SU-DHL-6 (cell line): ENCODE data around the gene MACF1.

Experiments
- H2AFZ ChIP-seq: fragments of 200-600 bp; sonication (generic); 2 replicates; pipeline ENCODE4 v1.6.1; 2014; ENCODE audit warnings: low read depth, mild to moderate bottlenecking, moderate library complexity, mixed read lengths, antibody characterized with exemption, low read length; ENCODE audit not compliant: severe bottlenecking
- H3F3A ChIP-seq: fragments of 200-600 bp; shearing (Covaris generic); 2 replicates; pipeline ENCODE4 v1.6.0; 2016; ENCODE audit warnings: antibody characterized with exemption, mild to moderate bottlenecking; ENCODE audit not compliant: insufficient read depth
- H3K27ac ChIP-seq: fragments of 200-600 bp; sonication (generic); 2 replicates; pipeline ENCODE4 v1.5.1; 2016; ENCODE audit warnings: low read depth, mild to moderate bottlenecking, low read length, moderate library complexity, mixed read lengths
- H3K27me3 ChIP-seq: fragments of 200-600 bp; sonication (generic), shearing (Covaris generic); 2 replicates; pipeline ENCODE4 v1.6.0; 2014; ENCODE audit warnings: mild to moderate bottlenecking, low read length
- H3K36me3 ChIP-seq: fragments of 200-600 bp; sonication (generic); 2 replicates; pipeline ENCODE4 v1.6.1; 2014; ENCODE audit warnings: mild to moderate bottlenecking, low read length, mixed read lengths
- H3K4me2 ChIP-seq: fragments of 300-600, 200-600 bp; shearing (Covaris generic), sonication (generic); 2 replicates; pipeline ENCODE4 v1.6.0; 2014; ENCODE audit warnings: low read length, low read depth, mild to moderate bottlenecking; ENCODE audit not compliant: poor library complexity, severe bottlenecking
- H3K4me3 ChIP-seq: fragments of 200-600 bp; sonication (generic); 2 replicates; pipeline ENCODE4 v1.5.1; 2014; ENCODE audit warnings: antibody characterized with exemption, low read length, mild to moderate bottlenecking, mixed read lengths; ENCODE audit not compliant: insufficient read depth, poor library complexity, severe bottlenecking
- H3K79me2 ChIP-seq: fragments of 200-600 bp; sonication (generic); 2 replicates; pipeline ENCODE4 v1.6.1; 2014; ENCODE audit warnings: mild to moderate bottlenecking, low read length, moderate library complexity; ENCODE audit not compliant: insufficient read depth
- H3K9ac ChIP-seq: fragments of 200-600 bp; sonication (generic); 2 replicates; pipeline ENCODE4 v1.7.0; 2014; ENCODE audit warnings: mild to moderate bottlenecking, low read length
- H3K9me2 ChIP-seq: fragments of 200-600 bp; sonication (generic); replicated peaks from 2 replicates; pipeline ENCODE4 v1.6.1; 2014; ENCODE audit warnings: low read length; ENCODE audit not compliant: insufficient read depth
- H3K9me3 ChIP-seq: fragments of 200-600 bp; sonication (generic); 2 replicates; pipeline ENCODE4 v1.6.1; 2014; ENCODE audit warnings: low read length, mixed read lengths; ENCODE audit not compliant: insufficient read depth
- H4K20me1 ChIP-seq: fragments of 200-600 bp; sonication (generic); 2 replicates; pipeline ENCODE4 v1.6.1; 2014; ENCODE audit warnings: low read depth, mild to moderate bottlenecking, antibody characterized with exemption, low read length, moderate library complexity, mixed read lengths
- EZH2phosphoT487 ChIP-seq: fragments of 200-600 bp; sonication (generic), shearing (Covaris generic); conservative IDR thresholded peaks from 2 replicates; pipeline ENCODE4 v1.6.1; 2018; ENCODE audit warnings: mild to moderate bottlenecking, antibody characterized with exemption, low read length, moderate library complexity, mixed read lengths
- TF ChIP-seq, protein P1 (sequence below): fragments of 200-600 bp; sonication (generic); IDR thresholded peaks from one replicate; pipeline ENCODE4 v1.5.1; 2017; ENCODE audit warnings: antibody characterized with exemption, mild to moderate bottlenecking, low read length, moderate library complexity; ENCODE audit not compliant: insufficient read depth, poor library complexity, severe bottlenecking

Gene MACF1

GRCh38 chr1:39346872-39347271, 142.4 kb downstream of the MACF1 start:
- no peak overlapping the region for H3K9ac ChIP-seq
- TF ChIP-seq EZH2phosphoT487, result no peak
- TF ChIP-seq, protein P1, sequence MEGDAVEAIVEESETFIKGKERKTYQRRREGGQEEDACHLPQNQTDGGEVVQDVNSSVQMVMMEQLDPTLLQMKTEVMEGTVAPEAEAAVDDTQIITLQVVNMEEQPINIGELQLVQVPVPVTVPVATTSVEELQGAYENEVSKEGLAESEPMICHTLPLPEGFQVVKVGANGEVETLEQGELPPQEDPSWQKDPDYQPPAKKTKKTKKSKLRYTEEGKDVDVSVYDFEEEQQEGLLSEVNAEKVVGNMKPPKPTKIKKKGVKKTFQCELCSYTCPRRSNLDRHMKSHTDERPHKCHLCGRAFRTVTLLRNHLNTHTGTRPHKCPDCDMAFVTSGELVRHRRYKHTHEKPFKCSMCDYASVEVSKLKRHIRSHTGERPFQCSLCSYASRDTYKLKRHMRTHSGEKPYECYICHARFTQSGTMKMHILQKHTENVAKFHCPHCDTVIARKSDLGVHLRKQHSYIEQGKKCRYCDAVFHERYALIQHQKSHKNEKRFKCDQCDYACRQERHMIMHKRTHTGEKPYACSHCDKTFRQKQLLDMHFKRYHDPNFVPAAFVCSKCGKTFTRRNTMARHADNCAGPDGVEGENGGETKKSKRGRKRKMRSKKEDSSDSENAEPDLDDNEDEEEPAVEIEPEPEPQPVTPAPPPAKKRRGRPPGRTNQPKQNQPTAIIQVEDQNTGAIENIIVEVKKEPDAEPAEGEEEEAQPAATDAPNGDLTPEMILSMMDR, result no peak
- H3F3A ChIP-seq, result no peaks in the 10 kb centered on the region
- H4K20me1 ChIP-seq, result no peaks in the 10 kb centered on the region
- H3K27me3 ChIP-seq, result no peaks in the 10 kb centered on the region
- no peaks in the 10 kb centered on the region for H3K79me2 ChIP-seq
- H3K9me2 ChIP-seq, result no peaks in the 10 kb centered on the region
- no peak overlapping the region for H3K4me3 ChIP-seq
- no peak overlapping the region for H3K27ac ChIP-seq
- no peak overlapping the region for H2AFZ ChIP-seq
- H3K36me3 ChIP-seq, result peaks cover 36% of the 10 kb centered on the region
- no peak overlapping the region for H3K4me2 ChIP-seq
- H3K9me3 ChIP-seq, result no peaks in the 10 kb centered on the region

DNA sequence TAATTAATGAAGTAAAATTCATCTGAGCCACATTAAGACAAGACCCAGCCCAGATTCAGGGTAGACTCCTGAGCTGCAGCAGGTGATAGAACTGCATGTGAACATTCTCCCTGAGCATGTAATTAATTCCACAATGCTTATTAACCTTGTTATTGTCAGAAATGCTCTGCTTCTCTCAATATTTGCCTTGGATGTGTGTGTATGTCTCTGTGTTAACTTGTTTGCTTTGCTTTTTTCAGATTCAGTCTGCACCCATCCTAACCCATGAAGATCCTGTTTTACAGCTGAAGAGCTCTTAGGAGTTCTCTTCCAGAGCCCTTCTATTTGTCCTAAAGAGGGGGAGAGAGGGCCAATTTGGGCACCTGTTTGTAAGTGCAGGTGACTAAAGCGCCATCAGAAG, 143.8 kb downstream of the MACF1 start:
- Histone ChIP-seq H3K9me2 (no peaks in the 10 kb centered on the region), H3K9me3 (no peaks in the 10 kb centered on the region), H3K79me2 (no peaks in the 10 kb centered on the region), H3K27ac (no peak overlapping the region), H3K4me2 (no peak overlapping the region), H3K27me3 (no peaks in the 10 kb centered on the region), H3K36me3 (peaks cover 32% of the 10 kb centered on the region), H2AFZ (no peak overlapping the region), H3K9ac (no peak overlapping the region), H3K4me3 (no peak overlapping the region), H3F3A (no peaks in the 10 kb centered on the region), H4K20me1 (no peaks in the 10 kb centered on the region)
- TF ChIP-seq EZH2phosphoT487, result no peak
- TF ChIP-seq, protein P1, result no peak

DNA sequence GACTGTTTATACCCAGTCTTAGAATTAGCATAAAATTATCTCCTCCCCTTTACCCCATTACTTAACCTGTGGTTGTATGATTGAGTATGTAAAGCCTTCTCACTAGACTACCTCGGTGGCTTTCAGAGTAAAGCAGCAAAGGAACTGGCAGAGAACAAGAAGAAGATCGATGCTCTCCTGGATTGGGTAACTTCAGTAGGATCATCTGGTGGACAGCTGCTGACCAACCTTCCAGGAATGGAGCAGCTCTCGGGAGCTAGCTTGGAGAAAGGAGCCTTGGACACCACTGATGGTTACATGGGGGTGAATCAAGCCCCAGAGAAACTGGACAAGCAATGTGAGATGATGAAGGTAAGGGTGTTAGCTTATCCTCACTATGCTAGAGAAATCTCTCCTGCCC, 148.4 kb downstream of the MACF1 start:
- TF ChIP-seq EZH2phosphoT487, result no peak
- TF ChIP-seq, protein P1, result no peak
- Histone ChIP-seq H3K36me3 (peaks cover 53% of the 10 kb centered on the region), H3K27me3 (no peaks in the 10 kb centered on the region), H3K79me2 (no peaks in the 10 kb centered on the region), H3K4me3 (no peak overlapping the region), H3K9me3 (no peaks in the 10 kb centered on the region), H4K20me1 (no peaks in the 10 kb centered on the region), H3K9me2 (no peaks in the 10 kb centered on the region), H3K27ac (no peak overlapping the region), H2AFZ (no peak overlapping the region), H3F3A (no peaks in the 10 kb centered on the region), H3K9ac (no peak overlapping the region), H3K4me2 (no peak overlapping the region)

- no peaks in the 10 kb centered on the region for H3K9me2 ChIP-seq
- no peak overlapping the region for H2AFZ ChIP-seq
- H3K36me3 ChIP-seq, result peaks cover 57% of the 10 kb centered on the region; the same call in 1 of the 2 replicates
- no peak overlapping the region for H3K4me2 ChIP-seq
- no peaks in the 10 kb centered on the region for H4K20me1 ChIP-seq
- H3F3A ChIP-seq, result no peaks in the 10 kb centered on the region
- H3K9me3 ChIP-seq, result no peaks in the 10 kb centered on the region
- H3K4me3 ChIP-seq, result no peak overlapping the region
- H3K79me2 ChIP-seq, result no peaks in the 10 kb centered on the region
- no peak for TF ChIP-seq EZH2phosphoT487
- TF ChIP-seq, protein P1, result no peak
- H3K27ac ChIP-seq, result no peak overlapping the region
- no peaks in the 10 kb centered on the region for H3K27me3 ChIP-seq
- H3K9ac ChIP-seq, result no peak overlapping the region
Measured at GRCh38 chr1:39354572-39354971, 150.1 kb downstream of the MACF1 start.
